ENCODE results near the gene MAGOH.
"Not testable (repeated sequence)": the region's sequence is repeated elsewhere in the genome, so short reads cannot be mapped to it uniquely, and the experiment has no call there.

MAGOH gene
- long read RNA-seq, donor 1, transcript MAGOH-202 (5 exons, 756 nt), result major isoform, 49 of 74 reads
- long read RNA-seq, donor 1, transcript MAGOH-201 (4 exons, 500 nt), result minor isoform, 17 of 74 reads
- long read RNA-seq, donor 1, partial matches to known transcripts, result 0 of 74 reads
- long read RNA-seq, donor 1, other reads (novel, unspliced or antisense), result 5 of 74 reads
- long read RNA-seq, donor 2, transcript MAGOH-202 (5 exons, 756 nt), result major isoform, 43 of 54 reads
- long read RNA-seq, donor 2, transcript MAGOH-201 (4 exons, 500 nt), result minor isoform, 9 of 54 reads
- long read RNA-seq, donor 2, partial matches to known transcripts, result 0 of 54 reads
- long read RNA-seq, donor 2, other reads (novel, unspliced or antisense), result 0 of 54 reads
- long read RNA-seq, donor 3, transcript MAGOH-201 (4 exons, 500 nt), result minor isoform, 6 of 34 reads
- long read RNA-seq, donor 3, transcript MAGOH-202 (5 exons, 756 nt), result major isoform, 26 of 34 reads
- long read RNA-seq, donor 3, partial matches to known transcripts, result 0 of 34 reads
- long read RNA-seq, donor 3, other reads (novel, unspliced or antisense), result 0 of 34 reads
- long read RNA-seq, donor 4, transcript MAGOH-202 (5 exons, 756 nt), result major isoform, 48 of 66 reads
- long read RNA-seq, donor 4, transcript MAGOH-201 (4 exons, 500 nt), result minor isoform, 6 of 66 reads
- long read RNA-seq, donor 4, transcript MAGOH-203 (3 exons, 738 nt), result minor isoform, 5 of 66 reads
- long read RNA-seq, donor 4, partial matches to known transcripts, result 0 of 66 reads
- long read RNA-seq, donor 4, other reads (novel, unspliced or antisense), result 5 of 66 reads
- long read RNA-seq, donor 5, transcript MAGOH-201 (4 exons, 500 nt), result minor isoform, 8 of 68 reads
- long read RNA-seq, donor 5, transcript MAGOH-202 (5 exons, 756 nt), result major isoform, 55 of 68 reads
- long read RNA-seq, donor 5, partial matches to known transcripts, result 0 of 68 reads
- long read RNA-seq, donor 5, other reads (novel, unspliced or antisense), result 0 of 68 reads
- long read RNA-seq, donor 6, transcript MAGOH-201 (4 exons, 500 nt), result minor isoform, 5 of 45 reads
- long read RNA-seq, donor 6, transcript MAGOH-202 (5 exons, 756 nt), result major isoform, 37 of 45 reads
- long read RNA-seq, donor 6, partial matches to known transcripts, result 0 of 45 reads
- long read RNA-seq, donor 6, other reads (novel, unspliced or antisense), result 0 of 45 reads
- long read RNA-seq, donor 7, transcript MAGOH-202 (5 exons, 756 nt), result major isoform, 87 of 112 reads
- long read RNA-seq, donor 7, transcript MAGOH-204 (3 exons, 695 nt), result minor isoform, 5 of 112 reads
- long read RNA-seq, donor 7, transcript MAGOH-201 (4 exons, 500 nt), result minor isoform, 13 of 112 reads
- long read RNA-seq, donor 7, partial matches to known transcripts, result 5 of 112 reads
- long read RNA-seq, donor 7, other reads (novel, unspliced or antisense), result 0 of 112 reads
- long read RNA-seq, donor 8, transcript MAGOH-201 (4 exons, 500 nt), result minor isoform, 10 of 52 reads
- long read RNA-seq, donor 8, transcript MAGOH-202 (5 exons, 756 nt), result major isoform, 41 of 52 reads
- long read RNA-seq, donor 8, partial matches to known transcripts, result 0 of 52 reads
- long read RNA-seq, donor 8, other reads (novel, unspliced or antisense), result 0 of 52 reads

DNA sequence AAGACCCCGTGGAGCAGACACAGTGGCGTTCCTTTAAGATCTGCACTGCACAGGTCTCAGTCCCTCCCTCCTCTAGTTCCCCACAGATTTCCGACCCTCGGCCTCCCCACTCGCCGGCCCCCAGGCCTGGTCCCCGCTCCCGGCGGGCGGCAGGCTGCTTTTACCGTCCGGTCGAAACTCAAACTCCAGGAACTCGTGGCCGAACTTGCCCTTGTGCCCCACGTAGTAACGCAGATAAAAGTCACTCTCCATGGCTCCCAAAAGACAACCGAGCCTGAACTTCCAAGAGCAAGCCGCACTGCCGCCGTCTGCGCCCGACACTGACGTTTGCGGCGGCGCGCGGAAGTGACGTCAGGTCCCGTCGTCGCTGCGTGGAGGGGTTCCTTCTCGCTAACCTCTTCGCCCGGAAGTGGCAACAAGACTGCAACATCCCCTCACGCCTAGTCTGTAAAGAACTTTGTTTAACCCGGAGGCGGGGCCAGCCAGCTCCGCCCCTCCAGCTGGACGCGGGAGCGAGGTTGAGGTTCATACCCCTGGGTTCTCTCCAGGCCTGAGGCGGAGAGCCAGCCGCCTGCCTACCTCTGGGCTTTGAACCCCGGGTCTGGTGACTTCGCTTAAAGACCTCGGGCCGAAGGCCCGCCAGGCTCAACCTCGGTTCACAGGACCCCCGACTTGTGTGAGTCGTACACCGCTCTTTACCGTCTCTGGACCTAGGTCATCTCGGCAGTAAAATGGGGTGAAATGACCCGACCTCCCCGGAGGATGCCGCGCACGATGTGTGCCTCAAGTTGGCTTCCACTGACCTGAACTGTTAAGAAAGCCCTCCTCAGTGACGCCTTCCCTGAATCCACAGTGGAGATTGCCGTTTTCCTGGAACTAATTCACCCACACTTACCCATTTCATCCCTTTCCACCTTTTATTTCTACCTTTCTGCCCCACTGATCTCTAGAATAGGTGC, at the start of gene MAGOH:
Gene MAGOH, minus strand, starts transcription at position 322 of the 959 bp plus-strand sequence. Its CDS starts 70 bp downstream, at position 252.
- DNase-seq, result peak; percentile 93

DNA sequence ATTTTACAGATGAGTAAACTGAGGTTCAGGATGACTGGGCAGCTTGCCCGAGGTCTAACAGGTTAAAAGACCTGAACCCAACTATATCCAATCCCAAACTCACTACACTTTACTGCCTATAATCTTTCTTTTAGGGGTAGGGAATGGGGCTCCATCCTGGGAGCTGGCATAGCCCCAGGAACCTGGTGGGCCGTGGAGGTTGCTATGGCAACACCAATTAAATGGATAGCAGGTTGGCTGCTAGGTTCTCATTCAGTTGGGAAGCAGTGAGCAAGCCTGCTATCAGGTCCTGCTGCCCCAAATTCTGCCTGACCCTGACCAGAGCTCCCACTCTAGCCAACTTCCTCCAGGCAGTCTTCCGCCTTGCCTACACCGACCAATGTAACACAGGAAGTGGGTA, 48.6 kb upstream of the MAGOH start:
- DNase-seq, result no peak

DNA sequence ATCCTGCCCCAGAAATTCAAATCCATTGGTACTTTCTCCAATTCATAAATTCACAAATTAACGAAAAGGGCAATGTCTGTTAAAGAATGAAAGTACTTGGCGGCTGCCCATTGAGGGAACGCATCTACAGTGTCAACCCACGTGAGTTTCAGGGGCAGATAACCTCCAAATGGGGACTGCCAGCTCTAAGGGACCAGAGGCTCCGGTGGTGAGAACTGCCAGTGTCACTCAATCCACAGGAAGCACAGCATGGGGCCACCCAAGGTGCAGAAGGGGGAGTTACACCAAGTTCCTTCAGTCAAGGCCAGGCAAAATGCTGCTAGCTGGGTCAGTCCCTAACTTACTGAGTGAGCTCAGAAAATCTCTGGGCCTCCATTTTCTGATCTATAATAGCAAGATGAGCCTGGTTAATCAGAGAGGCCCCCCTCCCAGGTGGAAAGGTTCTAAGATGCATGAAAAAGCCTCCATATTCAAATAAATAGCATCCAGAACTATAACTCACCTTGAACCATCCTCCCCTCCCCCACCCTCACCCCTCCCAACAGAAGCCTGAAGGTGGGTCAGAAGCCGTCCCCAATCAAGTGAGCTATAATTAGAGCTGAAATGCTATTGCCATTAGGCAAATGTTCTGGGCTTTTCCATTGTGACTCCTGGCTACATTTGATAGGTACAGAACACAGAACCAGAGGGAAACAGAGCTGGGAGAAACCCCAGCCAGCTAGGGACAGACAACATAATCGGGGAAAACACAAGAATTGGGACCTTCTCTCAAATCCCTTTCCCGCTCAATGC, 47.8 kb upstream of the MAGOH start:
- DNase-seq, result no peak

DNA sequence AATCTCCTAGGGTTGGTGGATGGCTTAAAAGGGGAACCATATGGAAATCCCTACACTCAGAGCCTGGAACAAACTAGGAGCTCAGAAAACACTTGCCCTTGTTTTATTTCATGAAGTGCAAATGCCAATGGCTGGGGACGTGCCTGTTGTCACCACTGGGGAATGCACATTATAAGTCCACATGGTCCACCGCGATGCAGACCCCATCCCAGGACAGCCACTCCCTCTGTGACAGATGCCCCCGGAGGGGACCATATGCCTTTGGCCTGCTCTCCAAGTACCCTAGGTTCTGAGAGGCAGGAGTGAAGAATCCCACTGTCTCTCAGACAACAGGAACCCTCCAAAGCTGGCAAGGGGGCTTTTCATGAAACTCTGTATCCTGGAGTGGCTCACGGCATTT, 47.2 kb upstream of the MAGOH start:
- no peak for DNase-seq

DNA sequence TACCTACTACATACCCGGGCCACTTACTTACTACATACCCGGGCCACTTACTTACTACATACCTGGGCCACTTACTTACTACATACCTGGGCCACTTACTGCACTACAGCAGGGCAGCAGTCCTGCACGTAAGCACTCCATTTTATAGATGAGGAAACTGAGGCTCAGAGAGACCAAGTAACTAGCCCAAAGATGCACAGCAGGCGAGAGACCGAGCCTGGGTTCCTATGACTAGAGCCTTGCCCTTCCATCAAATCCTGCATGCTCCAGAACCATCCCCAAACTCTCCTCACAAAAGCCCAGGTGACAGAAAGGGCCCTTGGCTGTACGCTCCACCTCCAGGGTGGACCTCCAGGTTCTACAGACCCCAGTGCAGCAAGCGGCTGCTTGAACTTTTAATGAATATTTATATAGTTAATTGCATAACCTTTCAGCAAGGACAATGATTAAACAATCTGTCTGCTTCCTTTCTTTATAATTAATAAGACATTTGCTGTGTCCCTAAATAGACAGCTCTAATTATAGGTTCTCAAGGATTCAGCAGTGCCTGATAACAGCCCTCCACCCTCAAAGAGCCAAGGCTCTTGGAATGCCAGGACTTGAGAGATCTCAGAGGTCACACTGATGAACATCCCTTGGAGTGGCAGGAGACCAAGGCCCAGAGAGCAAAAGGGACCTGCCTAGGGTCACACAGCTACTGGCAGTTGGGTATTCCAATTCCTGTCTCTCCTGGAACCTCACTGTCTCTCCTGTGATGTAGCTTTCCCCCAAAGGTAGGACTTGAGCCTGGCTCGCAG, 46.1 kb upstream of the MAGOH start:
- DNase-seq, result no peak

DNA sequence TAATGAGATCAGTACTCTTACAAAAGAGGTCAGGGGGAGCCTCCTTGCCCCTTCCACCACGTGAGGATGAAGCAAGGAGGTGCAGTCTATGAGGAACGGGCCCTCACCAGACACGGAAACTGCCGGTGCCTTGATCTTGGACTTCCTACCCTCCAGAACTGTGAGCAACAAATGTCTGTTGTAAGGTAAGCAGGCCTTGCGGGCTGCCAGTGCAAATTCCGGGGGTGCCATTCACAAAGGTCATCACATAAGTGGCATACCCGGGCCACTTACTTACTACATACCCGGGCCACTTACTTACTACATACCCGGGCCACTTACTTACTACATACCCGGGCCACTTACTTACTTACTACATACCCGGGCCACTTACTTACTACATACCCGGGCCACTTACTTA, 44.8 kb upstream of the MAGOH start:
- not testable (repeated sequence) for DNase-seq

DNA sequence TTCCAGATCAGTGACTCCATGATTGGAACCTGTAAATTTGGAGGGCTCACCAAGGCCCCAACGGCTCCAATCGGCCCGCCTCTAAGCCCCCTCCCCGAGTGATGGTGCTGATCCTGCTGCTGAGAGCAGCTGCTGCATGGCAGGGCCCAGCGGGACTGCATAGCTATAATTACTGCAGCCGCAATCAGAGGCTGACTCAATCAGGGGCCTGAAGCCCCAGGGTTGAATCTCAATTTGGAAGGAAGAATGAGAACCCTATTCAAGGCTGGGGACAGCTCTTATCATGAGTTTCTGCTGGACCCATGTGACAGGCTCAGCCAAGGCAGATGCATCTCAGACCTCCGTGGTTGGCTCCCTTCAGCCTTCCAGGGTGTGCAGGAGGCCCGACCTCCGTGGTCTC, 42.8 kb upstream of the MAGOH start:
- no peak for DNase-seq

DNA sequence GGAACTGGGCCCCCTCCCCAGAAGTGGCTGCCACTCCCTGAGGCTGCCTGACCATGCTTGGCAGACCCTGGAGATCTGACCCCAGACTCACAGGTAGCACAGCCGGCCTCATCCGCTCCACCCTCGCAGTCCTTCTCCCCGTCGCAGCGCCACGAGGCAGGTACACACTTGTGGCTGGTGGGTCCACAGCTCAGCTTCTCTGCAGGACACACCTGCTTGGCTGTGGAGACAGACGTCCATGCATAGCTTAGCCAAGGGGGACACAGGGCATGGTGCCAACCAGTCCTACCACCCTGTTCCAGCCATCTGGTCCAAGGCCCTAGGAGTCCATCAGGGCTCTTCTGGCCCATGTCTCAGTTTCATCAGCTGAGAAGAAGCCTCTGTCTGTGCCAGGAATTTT, 42.2 kb upstream of the MAGOH start:
- no peak for DNase-seq

DNA sequence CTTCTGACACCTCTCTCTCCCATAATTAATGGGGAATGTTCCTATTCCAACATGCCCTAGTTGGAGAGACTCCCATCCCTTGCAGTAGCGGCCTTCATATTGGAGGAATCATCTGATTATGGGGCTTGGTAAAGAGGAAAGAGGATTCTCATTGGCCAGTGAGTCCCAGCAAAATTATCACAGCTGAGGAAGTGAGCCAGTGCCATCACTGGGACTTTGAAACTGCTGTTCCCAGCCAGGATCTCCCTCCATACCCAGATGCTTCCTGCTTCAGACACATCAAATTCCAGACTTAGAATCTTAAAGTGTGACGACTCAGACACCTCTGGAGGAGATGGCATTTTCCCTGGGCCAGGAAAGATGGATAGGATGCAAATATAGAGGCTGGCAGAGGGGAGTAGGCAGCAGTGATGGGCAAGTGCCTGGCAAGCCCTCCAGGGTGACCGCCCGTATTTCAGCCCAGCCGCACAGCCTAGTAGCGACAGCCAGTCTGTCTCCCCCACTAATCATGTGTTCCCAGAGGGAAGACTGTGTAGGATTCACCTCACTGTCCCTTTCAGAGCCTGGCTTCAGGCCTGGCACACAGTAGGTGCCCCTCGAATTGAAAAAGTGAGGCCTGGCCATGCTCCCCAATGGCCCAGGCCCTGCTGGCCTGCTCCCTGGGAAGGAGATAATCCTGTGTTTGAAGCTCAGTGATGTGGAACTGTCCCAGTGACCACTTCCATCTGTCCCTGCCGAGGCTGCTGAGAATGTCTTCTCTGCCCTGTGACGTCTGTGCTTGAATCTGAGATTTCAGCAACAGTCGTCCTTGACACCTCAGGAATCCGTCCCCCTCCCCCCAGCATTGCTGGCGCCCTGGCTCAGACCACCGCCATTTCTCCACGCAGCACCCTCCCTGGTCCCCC, 41.2 kb upstream of the MAGOH start:
- DNase-seq, result no peak

DNA sequence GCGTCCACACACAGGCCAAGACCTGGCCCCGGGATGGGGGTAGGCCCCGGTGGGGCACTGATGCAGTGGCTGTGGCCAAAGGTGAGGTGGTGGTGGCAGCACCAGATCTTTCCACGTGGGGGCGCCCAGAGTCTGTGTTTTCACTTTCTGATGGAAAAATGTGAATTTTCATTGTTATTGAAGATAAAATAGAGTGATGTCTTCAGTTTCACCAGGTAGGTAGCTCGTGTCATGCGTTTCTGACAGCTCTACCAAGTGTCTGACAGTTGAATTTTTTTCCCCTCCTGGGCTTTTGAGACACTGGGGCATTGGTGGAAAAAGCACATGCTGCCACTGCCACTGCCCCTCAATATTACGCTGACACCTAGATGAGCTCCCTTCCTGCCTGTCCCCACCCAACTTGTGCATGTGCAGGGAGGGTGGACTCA, 40.0 kb upstream of the MAGOH start:
- DNase-seq, result peak; percentile 51

DNA sequence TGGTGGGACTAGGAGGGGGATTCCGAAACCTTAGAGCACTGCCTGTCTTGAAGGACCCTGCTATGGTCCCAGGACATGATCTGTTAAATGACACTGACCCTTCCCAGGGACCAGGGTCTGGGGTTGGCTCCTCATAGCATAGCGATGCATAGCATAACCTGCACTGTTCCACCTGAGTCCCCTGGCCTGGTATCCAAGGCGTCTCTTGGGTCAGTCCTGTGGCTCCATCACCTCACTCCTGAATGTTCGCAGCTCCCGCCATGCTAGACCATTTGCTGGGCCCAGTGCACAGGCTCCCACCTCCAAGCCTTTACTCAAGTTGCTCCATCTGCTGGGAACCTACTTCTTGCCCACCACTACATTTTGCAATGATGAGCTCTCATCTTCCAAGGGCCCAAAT, 39.0 kb upstream of the MAGOH start:
- DNase-seq, result no peak

DNA sequence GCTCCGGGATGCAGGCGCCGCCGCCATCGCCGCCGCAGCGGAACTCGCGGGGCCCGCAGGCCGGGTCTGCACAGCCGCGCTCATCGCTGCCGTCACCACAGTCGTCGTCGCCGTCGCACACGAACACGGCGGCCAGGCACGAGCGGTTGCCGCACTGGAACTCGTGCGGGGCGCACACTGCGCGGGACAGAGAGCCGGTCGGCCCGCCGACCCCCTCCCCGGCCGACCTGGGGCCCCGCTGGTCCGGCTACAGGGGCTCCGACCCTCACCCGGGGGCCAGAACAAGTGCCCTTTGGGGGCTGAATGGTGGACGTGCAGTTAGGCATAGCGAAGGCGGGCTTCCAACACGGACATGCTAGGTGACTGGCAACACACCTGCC, 38.6 kb upstream of the MAGOH start:
- no peak for DNase-seq

DNA sequence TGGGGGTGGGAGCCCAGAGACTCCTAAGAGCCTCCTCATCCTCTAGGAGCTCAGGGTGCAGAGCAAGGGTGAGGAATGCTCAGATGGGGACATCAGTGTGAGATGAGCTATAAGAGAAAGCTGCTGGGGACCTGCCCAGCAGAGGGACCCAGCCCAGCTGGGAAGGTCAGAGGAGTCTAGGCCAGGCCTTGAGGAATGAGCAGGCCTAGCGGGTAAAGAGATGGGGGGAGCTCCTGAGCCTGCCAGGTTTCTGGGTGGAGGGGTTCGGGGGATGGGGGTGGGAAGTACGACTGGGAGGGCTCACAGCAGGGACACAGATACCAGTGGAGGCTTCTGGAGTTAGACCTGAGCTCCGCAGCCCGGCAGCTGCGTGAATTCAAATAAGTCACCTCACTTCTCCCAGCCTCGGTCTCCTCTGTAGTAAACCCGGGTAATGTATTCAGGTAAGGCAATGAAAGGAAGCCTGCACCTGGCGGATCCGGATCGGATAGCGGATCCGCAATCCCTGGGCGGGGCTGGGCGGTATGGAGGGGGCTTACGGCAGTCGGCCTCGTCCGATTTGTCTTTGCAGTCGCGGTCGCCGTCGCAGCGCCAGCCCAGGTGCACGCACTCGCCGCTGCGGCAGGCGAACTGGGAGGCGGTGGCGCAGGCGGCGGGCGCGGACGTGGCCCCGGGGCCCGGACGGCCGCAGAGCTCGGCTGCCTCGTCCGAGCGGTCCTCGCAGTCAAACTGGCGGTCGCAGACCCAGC, 38.0 kb upstream of the MAGOH start:
- DNase-seq, result no peak

DNA sequence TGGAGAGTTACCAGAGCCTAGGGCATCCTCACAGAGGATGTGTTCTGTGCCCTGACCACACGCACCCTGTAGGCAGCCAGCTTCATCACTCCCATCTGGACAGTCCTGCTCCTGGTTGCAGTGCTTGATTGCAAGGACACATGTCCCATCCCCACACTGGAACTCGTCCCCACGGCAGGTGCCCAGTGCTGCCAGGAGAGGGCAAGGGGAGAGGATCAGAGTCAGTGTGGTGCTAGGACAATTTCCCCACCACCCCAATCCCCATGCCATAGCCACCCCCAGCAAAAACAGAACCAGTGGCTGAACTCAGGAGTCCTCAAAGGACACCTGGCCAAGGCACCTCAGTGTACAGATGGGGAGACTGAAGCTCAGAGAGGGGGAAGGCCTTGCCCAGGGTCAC, 37.2 kb upstream of the MAGOH start:
- no peak for DNase-seq

DNA sequence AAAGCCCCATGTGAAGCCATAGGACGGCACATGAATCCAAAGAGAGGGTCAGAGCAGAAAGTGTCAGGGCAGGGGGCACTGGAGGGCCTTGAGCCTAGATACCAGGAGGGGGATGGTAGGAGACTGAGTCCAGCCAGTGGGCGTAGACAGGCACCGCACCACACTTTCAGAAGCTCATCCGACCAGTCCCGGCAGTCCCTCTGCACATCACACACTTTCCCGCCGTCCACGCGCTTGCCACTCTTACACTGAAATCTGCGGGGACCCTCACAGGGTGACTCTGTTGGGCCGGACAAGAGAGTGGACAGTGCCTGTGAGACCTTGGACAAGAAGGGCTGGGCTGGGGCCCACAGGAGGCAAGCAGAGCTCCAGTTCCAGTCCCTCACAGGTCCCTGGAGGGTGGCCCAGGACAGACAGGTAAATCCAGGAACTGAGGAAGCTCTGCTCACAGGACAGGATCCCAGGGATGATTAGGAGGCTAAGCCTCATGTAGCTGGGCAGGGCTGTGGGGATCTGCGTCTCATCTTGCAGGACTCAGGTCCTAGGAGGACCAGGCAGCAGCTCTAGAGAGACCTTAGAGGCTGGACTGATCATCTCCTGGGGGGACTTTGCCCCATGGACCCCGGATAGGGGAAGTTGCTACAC, 36.3 kb upstream of the MAGOH start:
- DNase-seq, result no peak

DNA sequence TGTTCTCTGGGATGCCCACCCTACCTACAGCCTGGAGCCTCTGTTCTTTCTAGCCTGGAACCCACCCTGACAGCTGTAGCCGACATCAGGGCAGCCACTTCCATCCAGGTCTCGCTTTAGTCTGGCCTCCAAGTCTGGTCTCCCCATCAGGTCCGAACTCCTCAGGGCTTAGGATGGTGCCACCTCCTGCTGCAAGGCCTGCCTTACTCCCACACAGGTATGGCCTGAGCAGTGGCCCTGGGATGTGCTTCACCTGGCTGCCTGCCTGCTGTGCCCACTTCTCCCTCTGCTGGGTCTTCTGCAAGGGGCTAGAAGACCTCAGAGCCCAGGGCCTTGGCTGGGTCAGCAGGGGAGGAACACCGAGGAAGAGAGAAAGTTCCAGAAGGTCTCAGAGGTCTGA, 35.7 kb upstream of the MAGOH start:
- no peak for DNase-seq

DNA sequence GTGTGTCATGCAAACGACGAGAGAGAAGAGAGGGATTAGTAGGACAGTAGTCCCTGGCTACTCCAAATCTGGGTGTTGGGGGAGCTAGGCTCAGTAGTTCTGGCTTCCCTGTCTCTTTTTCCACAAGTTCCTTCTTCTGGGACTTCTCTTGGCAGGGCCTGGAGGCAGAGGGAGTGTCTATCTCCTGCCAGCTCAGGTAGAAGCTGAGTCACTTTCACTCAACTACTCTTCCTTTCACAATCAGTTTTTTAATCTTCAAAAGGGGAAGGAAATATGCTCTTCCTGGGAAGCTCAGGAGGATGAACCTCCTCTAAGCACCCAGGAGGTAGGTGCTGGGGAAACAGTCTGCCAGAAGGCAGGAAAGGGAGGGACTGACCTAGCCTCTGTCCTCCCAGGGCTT, 35.2 kb upstream of the MAGOH start:
- DNase-seq, result no peak

All from right kidney (tissue), 9 donors.